ENCODE data around the gene BDKRB2.

BDKRB2 gene

DNA sequence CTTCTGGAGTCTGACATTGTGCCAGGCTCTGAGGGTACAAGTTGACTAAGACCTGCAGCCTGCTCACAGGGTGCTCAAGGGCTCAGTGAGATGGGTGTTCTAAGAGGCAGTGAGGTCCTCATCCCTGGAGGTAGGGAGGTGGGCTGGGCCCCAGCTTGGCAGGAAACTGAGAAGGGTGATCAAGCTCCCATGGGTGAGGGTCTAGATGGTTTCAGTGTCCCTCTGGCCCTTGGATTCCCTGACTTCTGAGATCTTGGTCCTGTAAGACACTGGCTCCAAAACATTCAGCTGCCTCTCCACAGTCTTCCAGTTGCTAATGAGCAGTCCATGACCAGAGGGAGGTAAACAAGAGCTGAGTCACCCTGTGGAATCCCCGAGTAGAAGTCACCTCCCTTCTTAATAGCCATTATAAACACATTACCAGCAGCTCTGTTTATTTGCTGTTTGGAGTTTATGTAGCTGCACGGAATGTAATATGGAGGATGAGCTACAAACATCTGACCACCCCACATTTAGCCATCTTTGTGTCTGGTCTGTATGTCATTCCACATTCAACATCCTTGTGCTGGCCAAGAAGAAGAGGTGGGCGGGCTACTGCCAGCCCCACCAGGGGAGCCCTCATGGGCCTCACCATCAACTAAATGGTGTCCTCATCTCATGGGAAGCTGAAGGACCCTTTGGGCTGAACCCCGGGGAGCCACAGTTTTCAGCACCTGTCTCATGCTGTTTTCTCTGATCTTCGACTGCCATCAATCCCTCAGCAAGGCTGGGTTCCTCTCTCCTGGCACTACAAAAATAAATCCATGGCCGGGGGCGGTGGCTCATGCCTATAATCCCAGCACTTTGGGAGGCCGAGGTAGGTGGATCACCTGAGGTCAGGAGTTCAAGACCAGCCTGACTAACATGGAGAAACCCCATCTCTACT, 37.2 kb upstream of the BDKRB2 start:
- no peak for TF ChIP-seq EZH2 (optimal IDR thresholded peaks at IDR 0.05; ENCODE audit: low read depth, low read length)
- no peak for TF ChIP-seq EZH2phosphoT487 (IDR thresholded peaks at IDR 0.05; ENCODE audit: low read length)
- TF ChIP-seq, protein P1, sequence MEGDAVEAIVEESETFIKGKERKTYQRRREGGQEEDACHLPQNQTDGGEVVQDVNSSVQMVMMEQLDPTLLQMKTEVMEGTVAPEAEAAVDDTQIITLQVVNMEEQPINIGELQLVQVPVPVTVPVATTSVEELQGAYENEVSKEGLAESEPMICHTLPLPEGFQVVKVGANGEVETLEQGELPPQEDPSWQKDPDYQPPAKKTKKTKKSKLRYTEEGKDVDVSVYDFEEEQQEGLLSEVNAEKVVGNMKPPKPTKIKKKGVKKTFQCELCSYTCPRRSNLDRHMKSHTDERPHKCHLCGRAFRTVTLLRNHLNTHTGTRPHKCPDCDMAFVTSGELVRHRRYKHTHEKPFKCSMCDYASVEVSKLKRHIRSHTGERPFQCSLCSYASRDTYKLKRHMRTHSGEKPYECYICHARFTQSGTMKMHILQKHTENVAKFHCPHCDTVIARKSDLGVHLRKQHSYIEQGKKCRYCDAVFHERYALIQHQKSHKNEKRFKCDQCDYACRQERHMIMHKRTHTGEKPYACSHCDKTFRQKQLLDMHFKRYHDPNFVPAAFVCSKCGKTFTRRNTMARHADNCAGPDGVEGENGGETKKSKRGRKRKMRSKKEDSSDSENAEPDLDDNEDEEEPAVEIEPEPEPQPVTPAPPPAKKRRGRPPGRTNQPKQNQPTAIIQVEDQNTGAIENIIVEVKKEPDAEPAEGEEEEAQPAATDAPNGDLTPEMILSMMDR (IDR thresholded peaks at IDR 0.05; ENCODE audit: low read length) = no peak
- Histone ChIP-seq H2AFZ (ENCODE audit: low read length) (no peak overlapping the region), H3K27me3 (replicated peaks; ENCODE audit: insufficient read depth, low read length) (no peaks in the 10 kb centered on the region; the same call in 1 of the 2 replicates), H3K9me3 (replicated peaks; ENCODE audit: insufficient read depth, low read length) (no peaks in the 10 kb centered on the region), H4K20me1 (ENCODE audit: insufficient read depth, low read length) (no peaks in the 10 kb centered on the region), H3K4me2 (ENCODE audit: low read depth, low read length) (no peak overlapping the region), H3K27ac (ENCODE audit: low read length) (no peak overlapping the region), H3K4me1 (ENCODE audit: low read length) (no peaks in the 10 kb centered on the region), H3K36me3 (replicated peaks; ENCODE audit: insufficient read depth, low read length) (no peaks in the 10 kb centered on the region), H3F3A (ENCODE audit: insufficient read depth, low read length) (no peaks in the 10 kb centered on the region), H3K4me3 (ENCODE audit: low read length) (no peak overlapping the region), H3K9me2 (replicated peaks; ENCODE audit: insufficient read depth, low read length) (no peaks in the 10 kb centered on the region), H3K79me2 (ENCODE audit: low read length) (no peaks in the 10 kb centered on the region), H3K9ac (ENCODE audit: low read length) (no peak overlapping the region)
- DNase-seq = no peak

DNA sequence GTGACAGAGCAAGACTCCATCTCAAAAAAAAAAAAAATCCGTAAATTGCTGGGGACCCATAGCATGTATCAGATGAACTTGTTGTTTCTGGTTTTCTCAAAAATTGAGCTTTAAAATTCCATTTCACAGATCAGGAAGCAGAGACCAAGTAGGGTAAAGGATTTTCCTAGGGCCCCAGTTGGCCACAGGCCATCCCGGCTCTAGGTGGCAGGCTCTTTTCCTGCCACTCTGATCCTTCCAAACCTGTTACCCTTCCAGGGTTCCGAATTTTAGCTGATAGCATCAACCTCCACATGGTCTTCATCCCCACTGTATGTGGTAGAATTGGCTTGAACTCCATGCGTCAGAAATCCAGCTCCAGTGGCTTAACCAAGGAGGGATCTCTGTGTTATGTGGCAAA, 36.1 kb upstream of the BDKRB2 start:
- Histone ChIP-seq H3K4me3 (ENCODE audit: low read length) (no peak overlapping the region), H4K20me1 (ENCODE audit: insufficient read depth, low read length) (no peaks in the 10 kb centered on the region), H3K27me3 (replicated peaks; ENCODE audit: insufficient read depth, low read length) (no peaks in the 10 kb centered on the region; the same call in 1 of the 2 replicates), H3K79me2 (ENCODE audit: low read length) (no peaks in the 10 kb centered on the region), H3K4me2 (ENCODE audit: low read depth, low read length) (no peak overlapping the region), H3K9ac (ENCODE audit: low read length) (no peak overlapping the region), H2AFZ (ENCODE audit: low read length) (no peak overlapping the region), H3F3A (ENCODE audit: insufficient read depth, low read length) (no peaks in the 10 kb centered on the region), H3K9me2 (replicated peaks; ENCODE audit: insufficient read depth, low read length) (no peaks in the 10 kb centered on the region), H3K9me3 (replicated peaks; ENCODE audit: insufficient read depth, low read length) (no peaks in the 10 kb centered on the region), H3K4me1 (ENCODE audit: low read length) (no peaks in the 10 kb centered on the region), H3K27ac (ENCODE audit: low read length) (no peak overlapping the region), H3K36me3 (replicated peaks; ENCODE audit: insufficient read depth, low read length) (no peaks in the 10 kb centered on the region)
- DNase-seq = no peak
- TF ChIP-seq EZH2 (optimal IDR thresholded peaks at IDR 0.05; ENCODE audit: low read depth, low read length) (no peak), EZH2phosphoT487 (IDR thresholded peaks at IDR 0.05; ENCODE audit: low read length) (no peak)
- TF ChIP-seq, protein P1 (IDR thresholded peaks at IDR 0.05; ENCODE audit: low read length) = no peak

DNA sequence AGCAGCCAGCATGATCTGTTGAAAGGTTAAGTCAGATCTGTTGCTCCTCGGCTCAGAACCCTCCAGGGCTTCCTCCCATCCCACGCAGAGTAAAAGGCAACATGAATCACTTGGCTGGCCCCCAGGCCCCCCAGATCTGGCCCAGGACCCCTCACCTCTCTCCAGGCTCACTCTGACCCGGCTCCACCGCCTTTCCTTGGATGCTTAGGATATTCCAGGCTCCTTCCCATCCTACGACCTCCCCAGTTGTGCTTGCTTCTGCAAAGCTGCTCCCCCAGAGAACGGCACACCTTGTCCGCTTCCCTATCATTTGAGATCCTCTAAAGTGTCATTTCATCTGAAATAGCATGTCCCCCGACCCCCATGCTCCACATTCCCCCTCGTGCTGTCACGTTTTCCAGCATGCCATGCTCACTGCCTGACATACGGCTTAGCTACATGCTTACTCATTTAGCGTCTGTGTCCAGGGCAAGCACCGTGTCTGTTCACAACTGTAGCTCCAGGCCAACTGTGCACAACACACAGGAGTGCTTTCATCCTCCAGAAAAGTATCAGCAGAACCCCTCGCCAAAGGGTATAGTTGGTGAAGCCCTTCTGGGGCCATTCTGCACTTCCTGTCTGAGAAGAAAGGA, 33.6 kb upstream of the BDKRB2 start:
- no peak overlapping the region for H2AFZ ChIP-seq (ENCODE audit: low read length)
- H3K4me1 ChIP-seq (ENCODE audit: low read length) = no peaks in the 10 kb centered on the region
- no peaks in the 10 kb centered on the region; the same call in 1 of the 2 replicates for H3K27me3 ChIP-seq (replicated peaks; ENCODE audit: insufficient read depth, low read length)
- H3K9me2 ChIP-seq (replicated peaks; ENCODE audit: insufficient read depth, low read length) = no peaks in the 10 kb centered on the region
- no peak overlapping the region for H3K4me2 ChIP-seq (ENCODE audit: low read depth, low read length)
- no peaks in the 10 kb centered on the region for H3K79me2 ChIP-seq (ENCODE audit: low read length)
- no peaks in the 10 kb centered on the region for H3F3A ChIP-seq (ENCODE audit: insufficient read depth, low read length)
- DNase-seq = no peak
- H3K36me3 ChIP-seq (replicated peaks; ENCODE audit: insufficient read depth, low read length) = no peaks in the 10 kb centered on the region
- no peaks in the 10 kb centered on the region for H4K20me1 ChIP-seq (ENCODE audit: insufficient read depth, low read length)
- no peak for TF ChIP-seq EZH2phosphoT487 (IDR thresholded peaks at IDR 0.05; ENCODE audit: low read length)
- no peak for TF ChIP-seq EZH2 (optimal IDR thresholded peaks at IDR 0.05; ENCODE audit: low read depth, low read length)
- TF ChIP-seq, protein P1 (IDR thresholded peaks at IDR 0.05; ENCODE audit: low read length) = no peak
- H3K4me3 ChIP-seq (ENCODE audit: low read length) = no peak overlapping the region
- no peak overlapping the region for H3K27ac ChIP-seq (ENCODE audit: low read length)
- no peak overlapping the region for H3K9ac ChIP-seq (ENCODE audit: low read length)
- no peaks in the 10 kb centered on the region for H3K9me3 ChIP-seq (replicated peaks; ENCODE audit: insufficient read depth, low read length)
